T-helper 2 cell treated with Interferon-gamma antibody and Interleukin-4, amounts not matched to agents 5 μg/mL and 100 μg/mL, for 36 hours (primary cell): ENCODE measurements around the gene TPSD1.
"Not testable (repeated sequence)": the region's sequence is repeated elsewhere in the genome, so short reads cannot be mapped to it uniquely, and the experiment has no call there.

ENCODE experiments used
- DNase-seq: peaks from one replicate; pipeline ENCODE4 v3.0.0; 2021; ENCODE audit warnings: low spot score
- H3K27ac Mint-ChIP-seq: one replicate; pipeline ENCODE4 v1.8.0; 2021; ENCODE audit warnings: mild to moderate bottlenecking, mixed read lengths
- H3K27me3 Mint-ChIP-seq: one replicate; pipeline ENCODE4 v1.8.0; 2021; ENCODE audit warnings: low read depth, mixed read lengths
- H3K36me3 Mint-ChIP-seq: one replicate; pipeline ENCODE4 v1.8.0; 2021; ENCODE audit warnings: low read depth, mixed read lengths
- H3K4me1 Mint-ChIP-seq: one replicate; pipeline ENCODE4 v1.8.0; 2021; ENCODE audit warnings: low read depth, mixed read lengths
- H3K4me3 Mint-ChIP-seq: one replicate; pipeline ENCODE4 v1.8.0; 2022; ENCODE audit warnings: mild to moderate bottlenecking, moderate library complexity, mixed read lengths
- H3K9me3 Mint-ChIP-seq: one replicate; pipeline ENCODE4 v1.8.0; 2021; ENCODE audit warnings: mixed read lengths

TPSD1 gene

GRCh38 chr16:1293921-1294656 is 38.2 kb downstream of the TPSD1 start:
- H3K9me3 Mint-ChIP-seq = no peaks in the 10 kb centered on the region
- H3K4me1 Mint-ChIP-seq = peaks cover 6% of the 10 kb centered on the region
- no peak overlapping the region for H3K27ac Mint-ChIP-seq
- DNase-seq = no peak
- no peak overlapping the region for H3K4me3 Mint-ChIP-seq
- H3K27me3 Mint-ChIP-seq = peaks cover 20% of the 10 kb centered on the region
- H3K36me3 Mint-ChIP-seq = no peaks in the 10 kb centered on the region

- Mint-ChIP-seq H3K27ac (no peak overlapping the region), H3K27me3 (peaks cover 8% of the 10 kb centered on the region), H3K4me1 (peaks cover 6% of the 10 kb centered on the region), H3K36me3 (no peaks in the 10 kb centered on the region), H3K4me3 (no peak overlapping the region), H3K9me3 (no peaks in the 10 kb centered on the region)
- DNase-seq = no peak
Observed at GRCh38 chr16:1295465-1295864, 39.6 kb downstream of the TPSD1 start.

GRCh38 chr16:1296688-1297017 is 40.8 kb downstream of the TPSD1 start:
- H3K4me1 Mint-ChIP-seq, H3K9me3 Mint-ChIP-seq, H3K27ac Mint-ChIP-seq: not testable (repeated sequence)

GRCh38 chr16:1297018-1297696 is 41.3 kb downstream of the TPSD1 start:
- no peak overlapping the region for H3K27ac Mint-ChIP-seq
- H3K4me1 Mint-ChIP-seq = peaks cover 6% of the 10 kb centered on the region
- no peaks in the 10 kb centered on the region for H3K9me3 Mint-ChIP-seq
- H3K36me3 Mint-ChIP-seq = no peaks in the 10 kb centered on the region
- H3K27me3 Mint-ChIP-seq = peaks cover 3% of the 10 kb centered on the region
- peak; percentile 29 for DNase-seq
- no peak overlapping the region for H3K4me3 Mint-ChIP-seq

More at GRCh38 chr16:1296688-1297017, 40.8 kb downstream of the TPSD1 start:
- not testable (repeated sequence) for H3K4me3 Mint-ChIP-seq, H3K36me3 Mint-ChIP-seq, H3K27me3 Mint-ChIP-seq, DNase-seq

GRCh38 chr16:1298406-1298805 is 42.5 kb downstream of the TPSD1 start:
- Mint-ChIP-seq H3K9me3 (no peaks in the 10 kb centered on the region), H3K4me1 (peaks cover 6% of the 10 kb centered on the region), H3K36me3 (no peaks in the 10 kb centered on the region), H3K27me3 (peaks cover under 1% of the 10 kb centered on the region), H3K4me3 (no peak overlapping the region), H3K27ac (no peak overlapping the region)
- DNase-seq = no peak

GRCh38 chr16:1299012-1299867 is 43.4 kb downstream of the TPSD1 start:
- no peak for DNase-seq
- no peaks in the 10 kb centered on the region for H3K36me3 Mint-ChIP-seq
- no peak overlapping the region for H3K27ac Mint-ChIP-seq
- no peaks in the 10 kb centered on the region for H3K9me3 Mint-ChIP-seq
- H3K27me3 Mint-ChIP-seq = no peaks in the 10 kb centered on the region
- H3K4me1 Mint-ChIP-seq = peaks cover 10% of the 10 kb centered on the region
- no peak overlapping the region for H3K4me3 Mint-ChIP-seq

GRCh38 chr16:1299868-1300203 is 44.0 kb downstream of the TPSD1 start:
- Mint-ChIP-seq H3K4me3 (no peak overlapping the region), H3K36me3 (no peaks in the 10 kb centered on the region), H3K27ac (no peak overlapping the region), H3K4me1 (peaks cover 11% of the 10 kb centered on the region), H3K9me3 (no peaks in the 10 kb centered on the region), H3K27me3 (no peaks in the 10 kb centered on the region)
- no peak for DNase-seq

GRCh38 chr16:1300664-1301476 is 45.0 kb downstream of the TPSD1 start:
- Mint-ChIP-seq H3K27me3 (no peaks in the 10 kb centered on the region), H3K4me3 (no peak overlapping the region), H3K36me3 (no peaks in the 10 kb centered on the region), H3K27ac (no peak overlapping the region), H3K9me3 (no peaks in the 10 kb centered on the region), H3K4me1 (peaks cover 11% of the 10 kb centered on the region)
- DNase-seq = peak; percentile 71

- Mint-ChIP-seq H3K4me1 (peaks cover 11% of the 10 kb centered on the region), H3K27ac (no peak overlapping the region)
Observed at GRCh38 chr16:1301562-1301961, 45.7 kb downstream of the TPSD1 start.

GRCh38 chr16:1305823-1306222 is 50.0 kb downstream of the TPSD1 start:
- Mint-ChIP-seq H3K4me1 (peaks cover 12% of the 10 kb centered on the region), H3K36me3 (peaks cover 9% of the 10 kb centered on the region), H3K9me3 (no peaks in the 10 kb centered on the region), H3K27me3 (no peaks in the 10 kb centered on the region), H3K27ac (no peak overlapping the region), H3K4me3 (no peak overlapping the region)
- DNase-seq = no peak

More at GRCh38 chr16:1301562-1301961, 45.7 kb downstream of the TPSD1 start:
- Mint-ChIP-seq H3K9me3 (no peaks in the 10 kb centered on the region), H3K27me3 (no peaks in the 10 kb centered on the region), H3K4me3 (peak overlapping the region; percentile 11), H3K36me3 (no peaks in the 10 kb centered on the region)
- DNase-seq = no peak

- peaks cover 12% of the 10 kb centered on the region for H3K36me3 Mint-ChIP-seq
- DNase-seq = no peak
- no peaks in the 10 kb centered on the region for H3K9me3 Mint-ChIP-seq
- H3K4me1 Mint-ChIP-seq = peaks cover 16% of the 10 kb centered on the region
- H3K4me3 Mint-ChIP-seq = no peak overlapping the region
- no peaks in the 10 kb centered on the region for H3K27me3 Mint-ChIP-seq
- peak overlapping the region; percentile 63 for H3K27ac Mint-ChIP-seq
Observed at GRCh38 chr16:1306334-1306733, 50.5 kb downstream of the TPSD1 start.

- H3K9me3 Mint-ChIP-seq = no peaks in the 10 kb centered on the region
- H3K4me1 Mint-ChIP-seq = peaks cover 18% of the 10 kb centered on the region
- peak overlapping the region; percentile 99 for H3K27ac Mint-ChIP-seq
- peaks cover 14% of the 10 kb centered on the region for H3K36me3 Mint-ChIP-seq
- peak overlapping the region; percentile 88 for H3K4me3 Mint-ChIP-seq
- no peak for DNase-seq
- no peaks in the 10 kb centered on the region for H3K27me3 Mint-ChIP-seq
Observed at GRCh38 chr16:1308036-1308976, 52.4 kb downstream of the TPSD1 start.
